KG1 (cell line): ENCODE results near the gene NSUN2.

Source experiments
- DNase-seq: peaks from one replicate; lab custom pipeline; 2025; lab: John Stamatoyannopoulos, UW

The NSUN2 gene

DNA sequence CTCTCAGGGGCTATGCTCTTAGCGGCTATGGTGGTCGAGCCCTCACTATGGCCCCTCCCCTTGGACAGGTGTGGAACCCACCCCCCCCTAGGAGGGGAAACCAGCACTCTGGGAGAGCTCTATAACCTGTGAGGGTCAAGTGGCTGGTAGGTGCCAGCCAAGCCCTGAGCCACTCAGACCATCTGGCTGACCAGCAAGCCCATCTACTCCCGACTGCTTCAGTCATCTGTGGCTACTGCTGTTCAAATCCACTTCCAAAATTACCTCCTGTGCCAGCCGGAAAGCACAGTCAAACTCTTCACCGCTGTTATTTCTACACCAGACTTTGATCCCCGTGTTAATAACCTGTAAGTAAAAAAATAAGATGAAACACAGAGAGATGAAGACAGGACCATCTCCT is 28.5 kb downstream of the NSUN2 start:
- DNase-seq, result no peak

DNA sequence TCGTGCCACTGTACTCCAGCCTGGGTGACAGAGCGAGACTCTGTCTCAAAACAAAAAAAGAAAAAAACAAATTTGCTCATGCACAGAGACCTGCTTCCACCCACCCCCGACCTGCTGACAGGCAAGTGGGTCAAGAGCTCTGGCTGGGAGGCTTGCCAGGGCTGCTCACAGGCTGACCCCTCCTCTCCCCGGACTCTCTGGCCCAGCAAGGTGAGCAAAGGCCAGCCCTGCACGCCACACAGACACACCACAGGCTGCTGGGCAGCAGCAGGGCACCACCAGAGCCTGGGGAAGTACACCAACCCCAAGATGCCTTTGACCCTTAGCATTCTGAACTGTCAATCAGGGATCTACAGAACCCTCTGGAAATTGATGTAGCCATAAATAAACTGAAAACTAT is 29.2 kb downstream of the NSUN2 start:
- DNase-seq, result no peak

DNA sequence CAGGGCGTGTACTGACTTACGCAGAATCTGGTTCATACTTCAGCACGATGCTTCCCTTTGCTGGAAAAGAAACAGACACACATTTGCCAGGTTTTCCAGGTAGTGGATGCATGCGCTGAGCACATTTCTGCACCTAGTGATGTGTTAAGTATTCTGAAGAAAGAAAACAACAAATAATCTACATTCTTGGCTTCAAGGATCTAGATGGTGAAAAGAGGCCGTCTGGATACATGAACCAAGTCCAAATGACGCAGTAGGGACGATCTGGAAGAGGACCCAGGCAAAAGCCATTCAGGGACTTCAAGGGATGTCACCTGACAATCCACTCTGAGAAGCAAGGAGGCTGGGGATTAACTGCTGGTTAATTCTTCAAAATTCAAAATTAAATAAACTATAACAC is 30.4 kb downstream of the NSUN2 start:
- DNase-seq, result no peak

DNA sequence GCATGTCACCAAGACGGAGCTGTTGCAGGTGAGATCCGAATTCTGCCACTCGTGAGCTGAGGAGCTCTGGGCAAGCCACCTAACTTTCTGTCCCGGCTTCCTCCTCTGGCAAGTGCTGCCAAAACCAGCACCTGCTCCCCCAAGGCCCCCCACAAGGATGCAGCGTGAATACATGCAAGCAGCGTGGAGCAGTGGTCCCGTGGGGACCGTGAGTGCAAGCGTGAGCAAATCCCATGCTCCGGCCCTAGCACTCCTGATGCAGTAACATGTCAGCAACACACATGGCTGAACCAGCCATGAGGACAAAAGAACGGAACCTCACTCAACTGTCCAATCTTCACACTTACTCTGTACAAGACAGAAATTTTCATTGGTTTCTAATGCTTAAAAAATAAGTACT is 31.0 kb downstream of the NSUN2 start:
- DNase-seq, result no peak

GRCh38 chr5:6601271-6601670 is 31.6 kb downstream of the NSUN2 start:
- DNase-seq, result no peak

DNA sequence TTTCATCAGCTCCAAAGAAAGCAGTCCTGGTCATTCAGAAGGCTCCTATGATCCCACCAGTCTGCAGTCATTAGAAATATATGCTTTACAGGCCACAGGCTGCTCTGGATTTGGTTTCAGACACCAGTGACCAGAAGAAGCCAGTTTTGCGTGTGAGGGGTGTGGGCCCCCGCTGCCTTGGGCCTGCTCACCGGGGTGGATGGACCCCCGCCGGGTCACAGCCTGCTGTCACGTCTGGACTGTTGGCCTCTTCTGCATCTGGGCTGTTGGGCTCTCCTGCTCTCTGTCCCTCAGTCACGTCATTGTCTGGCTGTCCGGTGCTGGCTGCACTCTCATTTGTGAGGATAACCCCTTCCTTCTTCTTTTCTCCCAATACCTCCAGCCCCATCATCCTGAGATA is 33.1 kb downstream of the NSUN2 start:
- no peak for DNase-seq

- no peak for DNase-seq
Observed at GRCh38 chr5:6598351-6598900, 34.4 kb downstream of the NSUN2 start.

GRCh38 chr5:6597557-6597956 is 35.3 kb downstream of the NSUN2 start:
- DNase-seq, result no peak

DNA sequence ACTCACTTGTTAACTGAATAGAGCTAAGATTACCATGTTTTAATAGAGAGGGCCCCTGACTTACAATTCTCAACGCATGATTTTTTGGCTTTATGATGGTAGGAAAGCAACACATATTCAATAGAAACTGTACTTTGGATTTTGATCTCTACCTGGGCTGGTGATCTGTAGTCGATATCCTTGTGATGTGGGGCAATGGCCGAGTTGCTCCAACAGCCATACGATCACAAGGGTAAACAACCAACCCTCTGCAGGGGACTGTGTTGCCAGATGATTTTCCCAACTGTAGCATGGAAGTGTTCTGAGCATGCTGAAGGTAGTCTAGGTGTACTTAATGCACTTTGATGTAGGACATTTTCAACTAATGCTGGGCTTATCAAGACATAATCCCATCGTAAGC is 36.5 kb downstream of the NSUN2 start:
- DNase-seq, result no peak

GRCh38 chr5:6595405-6595804 is 37.4 kb downstream of the NSUN2 start:
- DNase-seq, result no peak

DNA sequence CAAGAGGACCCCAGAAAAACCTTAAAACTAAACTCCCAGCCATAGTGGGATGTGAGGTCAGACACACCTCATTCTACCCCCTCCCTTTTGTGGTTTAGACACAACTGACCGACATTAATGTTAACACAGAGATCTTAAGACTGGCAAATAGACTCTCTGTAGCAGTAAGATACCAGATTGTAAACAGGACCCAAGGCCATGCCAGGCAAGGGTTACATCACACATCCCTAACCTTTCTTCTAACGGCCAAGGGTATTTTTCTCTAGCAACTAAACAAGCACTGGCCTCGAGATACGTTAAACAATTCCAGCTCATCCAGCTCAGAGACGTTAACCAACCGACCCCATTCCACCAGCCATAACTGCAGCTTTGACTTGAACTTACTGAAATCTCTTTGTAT is 38.8 kb downstream of the NSUN2 start:
- no peak for DNase-seq

GRCh38 chr5:6593148-6594016 is 39.5 kb downstream of the NSUN2 start:
- no peak for DNase-seq

- no peak for DNase-seq
Observed at GRCh38 chr5:6592601-6593000, 40.2 kb downstream of the NSUN2 start.

DNA sequence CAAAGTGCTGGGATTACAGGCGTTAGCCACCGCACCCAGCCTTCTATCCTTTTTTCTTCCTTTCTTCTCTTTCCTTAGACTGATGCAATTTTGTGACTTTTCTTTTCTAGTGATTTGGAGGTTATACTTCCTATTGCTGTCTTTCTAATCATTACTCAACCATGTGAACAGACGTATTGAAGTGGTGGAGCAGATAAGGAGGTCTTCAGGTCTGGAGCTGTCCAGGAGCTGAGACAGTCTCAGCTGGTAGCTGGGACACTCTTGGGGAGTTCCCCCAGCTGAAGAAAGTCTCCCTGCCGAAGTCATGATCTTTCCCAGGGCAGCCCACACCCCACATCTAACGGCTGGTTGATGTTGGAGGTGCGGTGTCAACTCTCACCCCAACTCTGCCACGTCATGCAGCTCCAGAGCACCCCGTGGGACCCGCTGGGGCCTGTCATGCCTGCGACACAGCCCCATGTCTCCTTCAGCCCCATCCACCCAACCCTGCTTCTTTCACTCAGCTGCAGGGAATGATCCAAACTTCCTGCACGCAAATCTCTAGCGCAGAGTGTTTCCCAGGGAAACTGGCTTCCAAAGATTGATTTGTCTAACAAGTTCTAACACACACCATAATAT is 41.1 kb downstream of the NSUN2 start:
- DNase-seq, result no peak

GRCh38 chr5:6590581-6590980 is 42.3 kb downstream of the NSUN2 start:
- DNase-seq, result no peak

GRCh38 chr5:6587171-6587570 is 45.7 kb downstream of the NSUN2 start:
- DNase-seq, result no peak

DNA sequence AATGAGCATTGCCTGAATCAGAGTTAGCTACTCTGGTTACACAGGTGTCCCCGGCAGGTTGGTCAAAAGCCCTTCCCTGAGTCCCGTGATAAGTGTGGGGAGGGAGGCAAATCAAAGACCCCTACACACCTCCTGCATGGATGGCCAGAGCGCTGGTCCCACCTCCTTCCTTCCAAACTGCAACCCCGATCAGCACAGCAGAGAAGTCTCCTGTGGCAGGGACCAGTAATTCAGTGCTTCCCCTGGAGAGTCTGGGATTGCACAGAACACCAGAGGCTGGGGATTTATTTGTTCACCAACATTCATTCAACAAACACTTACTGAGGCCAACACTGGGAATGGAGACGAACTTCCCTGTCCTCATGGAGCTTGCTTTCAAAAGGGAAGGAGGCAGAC is 46.2 kb downstream of the NSUN2 start:
- DNase-seq, result no peak

DNA sequence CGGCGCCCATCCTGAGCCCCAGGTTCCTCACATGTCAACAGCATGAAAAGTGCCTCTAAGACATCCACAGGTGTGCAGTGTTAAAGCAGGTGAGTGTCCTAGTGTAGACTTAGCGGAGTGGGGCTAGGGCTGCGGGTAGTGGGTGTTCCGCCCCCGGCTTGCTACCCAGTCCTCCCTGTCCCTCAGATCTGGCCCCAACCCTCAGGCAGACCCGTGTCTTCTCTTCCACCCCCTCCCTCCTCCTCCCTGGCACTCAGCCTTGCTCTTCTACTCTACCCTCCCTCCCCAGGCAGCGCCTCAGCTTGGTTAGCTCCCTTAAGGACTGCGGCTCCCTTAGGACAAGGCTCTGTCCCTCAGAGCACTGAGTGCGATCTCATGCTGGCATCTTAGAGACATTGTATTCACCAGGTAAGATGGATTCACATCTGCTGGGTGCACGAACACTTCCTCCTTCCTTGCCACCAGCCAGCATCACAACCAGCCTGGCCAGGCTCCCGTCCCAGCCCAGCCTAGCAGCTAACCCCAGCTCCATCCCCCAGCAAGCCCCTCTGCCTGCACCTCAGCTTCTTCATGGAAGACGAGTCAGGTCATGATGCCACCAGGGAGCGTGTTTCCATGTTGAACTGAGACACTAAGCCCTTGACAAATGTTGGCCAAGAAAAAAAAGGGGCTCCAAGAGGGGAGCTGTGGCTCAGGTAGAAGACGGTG is 46.8 kb downstream of the NSUN2 start:
- no peak for DNase-seq

- no peak for DNase-seq
Observed at GRCh38 chr5:6585168-6585567, 47.7 kb downstream of the NSUN2 start.

- DNase-seq, result no peak
Observed at GRCh38 chr5:6584727-6585126, 48.1 kb downstream of the NSUN2 start.

- DNase-seq, result no peak
Observed at GRCh38 chr5:6584101-6584645, 48.7 kb downstream of the NSUN2 start.

DNA sequence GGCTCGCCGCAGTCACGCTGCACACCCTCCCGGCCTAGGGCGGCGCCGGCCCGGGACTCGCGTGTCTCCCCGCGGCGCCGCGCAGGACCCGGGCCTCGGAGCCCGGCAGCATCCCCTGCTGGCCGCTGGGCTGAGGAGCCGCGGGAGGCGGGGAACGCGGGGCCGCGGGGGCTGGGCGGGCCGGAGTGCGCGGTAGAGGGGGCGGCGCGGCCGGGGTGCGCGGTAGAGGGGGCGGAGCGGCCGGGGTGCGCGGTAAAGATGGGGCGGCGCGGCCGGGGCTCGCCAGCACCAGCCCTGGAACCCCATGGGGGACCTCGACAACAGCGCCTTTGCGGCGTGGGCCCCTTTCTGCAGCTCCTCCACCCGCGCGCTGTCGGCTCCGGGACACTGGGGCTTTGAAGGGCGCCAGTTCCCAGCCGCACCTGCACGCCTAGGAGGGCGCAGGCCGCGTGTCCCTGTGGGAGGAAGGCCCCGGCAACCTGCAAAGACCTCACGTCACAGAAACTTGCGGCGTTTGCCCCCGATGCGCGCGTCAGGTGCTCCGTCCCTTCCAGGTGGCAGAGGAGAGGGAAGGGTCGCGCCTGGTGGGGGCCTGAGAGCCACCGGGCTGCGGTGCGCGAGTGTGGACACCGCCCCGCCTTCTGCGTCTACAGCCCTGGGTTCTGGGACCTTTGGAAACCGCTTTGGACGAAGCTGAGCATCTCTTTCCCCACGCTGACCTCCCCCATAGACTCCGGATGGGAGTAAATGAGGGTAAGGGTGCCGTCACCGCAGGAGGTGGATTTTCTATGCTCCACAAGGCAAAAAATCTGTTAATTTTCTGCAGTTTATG is 49.6 kb downstream of the NSUN2 start:
- DNase-seq, result no peak
